ENCODE results near the gene TLR9.

TLR9 gene

GRCh38 chr3:52213005-52213404, 12.4 kb downstream of the TLR9 start:
- H3K27ac ChIP-seq = no peak overlapping the region
- TF ChIP-seq ZFX (IDR thresholded peaks at IDR 0.05) (no peak), CTCF (conservative IDR thresholded peaks at IDR 0.05) (no peak)

DNA sequence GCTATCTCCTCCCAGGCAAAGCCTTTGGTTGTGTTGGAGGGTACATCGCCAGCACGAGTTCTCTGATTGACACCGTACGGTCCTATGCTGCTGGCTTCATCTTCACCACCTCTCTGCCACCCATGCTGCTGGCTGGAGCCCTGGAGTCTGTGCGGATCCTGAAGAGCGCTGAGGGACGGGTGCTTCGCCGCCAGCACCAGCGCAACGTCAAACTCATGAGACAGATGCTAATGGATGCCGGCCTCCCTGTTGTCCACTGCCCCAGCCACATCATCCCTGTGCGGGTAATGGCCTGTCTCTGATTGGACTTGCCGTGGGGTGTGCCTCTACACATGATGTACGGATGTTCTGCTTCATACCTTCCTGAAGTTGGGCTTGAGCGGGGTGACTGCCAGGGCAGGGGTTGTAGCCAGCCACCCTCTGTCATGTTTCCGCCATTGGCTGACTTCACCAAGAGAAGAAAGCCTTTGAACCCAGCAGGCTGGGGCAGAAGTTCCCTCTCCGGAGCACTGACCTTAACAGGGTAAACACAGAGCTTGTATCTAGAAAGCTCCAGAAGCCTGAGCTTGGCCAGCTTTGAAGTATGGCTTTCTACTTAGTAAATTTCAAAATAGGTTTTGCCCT, 14.1 kb downstream of the TLR9 start:
- H3K27ac ChIP-seq = peak overlapping the region; percentile 10; the same call in 1 of the 2 replicates
- TF ChIP-seq ZFX (IDR thresholded peaks at IDR 0.05) = no peak
- no peak for TF ChIP-seq CTCF (conservative IDR thresholded peaks at IDR 0.05)

DNA sequence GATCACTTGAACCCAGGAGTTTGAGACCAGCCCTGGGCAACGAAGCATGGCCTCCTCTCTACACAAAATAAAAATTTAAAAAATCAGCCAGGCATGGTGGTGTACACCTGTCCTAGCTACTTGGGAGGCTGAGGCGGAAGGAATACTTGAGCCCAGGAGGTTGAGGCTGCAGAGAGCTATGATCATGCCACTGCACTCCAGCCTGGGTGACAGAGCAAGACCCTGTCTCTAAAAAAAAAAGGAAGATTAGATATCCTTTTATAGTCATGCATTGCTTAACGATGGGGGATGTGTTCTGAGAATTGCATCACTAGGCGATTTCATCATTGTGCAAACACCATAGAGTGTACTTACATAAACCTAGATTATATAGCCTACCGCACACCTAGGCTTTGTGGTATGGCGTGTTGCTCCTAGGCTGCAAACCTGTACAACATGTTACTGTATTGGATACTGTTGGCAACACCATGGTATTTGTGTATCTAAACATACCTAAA, 14.8 kb downstream of the TLR9 start:
- no peak for TF ChIP-seq CTCF (conservative IDR thresholded peaks at IDR 0.05)
- TF ChIP-seq ZFX (IDR thresholded peaks at IDR 0.05) = no peak

GRCh38 chr3:52210037-52210436, 15.4 kb downstream of the TLR9 start:
- TF ChIP-seq ZFX (IDR thresholded peaks at IDR 0.05) (no peak), CTCF (conservative IDR thresholded peaks at IDR 0.05) (no peak)
- H3K27ac ChIP-seq = peak overlapping the region; percentile 53

More for the DNA sequence above, 14.8 kb downstream of the TLR9 start:
- peak overlapping the region; percentile 53 for H3K27ac ChIP-seq

DNA sequence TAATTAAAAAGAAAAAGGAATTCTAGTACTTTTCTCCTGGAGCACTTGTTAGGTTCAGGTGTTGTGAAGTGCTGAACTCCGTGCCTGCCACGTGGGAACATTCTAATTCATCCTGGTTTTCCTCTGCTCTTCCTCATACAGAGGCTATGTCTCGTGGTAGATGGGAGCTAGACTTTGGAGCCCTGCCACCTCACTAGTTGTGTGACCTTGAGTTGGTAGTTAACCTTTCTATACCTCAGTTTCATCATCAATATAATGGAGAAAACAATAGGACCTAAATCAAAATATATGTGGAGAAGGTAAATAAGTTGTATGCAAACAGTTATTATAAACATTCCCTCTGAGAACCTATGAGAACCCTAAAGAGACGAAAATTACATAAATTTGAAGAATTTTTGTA, 16.9 kb downstream of the TLR9 start:
- TF ChIP-seq ZFX (IDR thresholded peaks at IDR 0.05) (no peak), CTCF (conservative IDR thresholded peaks at IDR 0.05) (no peak)

DNA sequence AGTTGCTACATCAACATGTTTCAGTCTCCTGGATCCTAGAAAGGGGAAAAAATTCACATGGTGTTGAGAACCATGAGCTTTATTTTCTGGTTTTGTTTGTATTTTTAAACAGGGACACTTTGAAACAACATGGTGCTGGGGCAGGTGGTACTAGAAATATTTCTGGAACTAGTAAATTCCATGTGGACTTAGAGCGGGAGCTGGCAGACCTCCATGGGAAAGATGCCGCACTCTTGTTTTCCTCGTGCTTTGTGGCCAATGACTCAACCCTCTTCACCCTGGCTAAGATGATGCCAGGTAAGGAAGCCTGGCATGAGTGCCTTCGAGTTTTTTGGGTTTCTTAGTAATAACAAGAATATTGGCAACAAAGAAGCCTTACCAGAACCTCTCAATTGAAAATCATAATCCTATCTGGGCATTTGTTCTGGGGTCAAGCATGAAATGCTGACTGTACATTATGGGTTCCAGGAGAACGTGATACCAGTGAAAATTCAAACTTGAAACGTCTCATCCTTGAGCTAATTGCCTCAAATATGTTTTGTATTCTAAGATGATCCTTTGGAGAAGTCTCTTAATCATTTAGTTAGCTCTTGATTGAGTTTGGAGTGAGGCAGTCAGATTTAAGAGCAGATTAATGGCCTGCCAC, 19.6 kb downstream of the TLR9 start:
- TF ChIP-seq ZFX (IDR thresholded peaks at IDR 0.05) = no peak
- TF ChIP-seq CTCF (conservative IDR thresholded peaks at IDR 0.05) = no peak
- no peak overlapping the region for H3K27ac ChIP-seq

More for the DNA sequence above, 16.9 kb downstream of the TLR9 start:
- no peak overlapping the region for H3K27ac ChIP-seq

DNA sequence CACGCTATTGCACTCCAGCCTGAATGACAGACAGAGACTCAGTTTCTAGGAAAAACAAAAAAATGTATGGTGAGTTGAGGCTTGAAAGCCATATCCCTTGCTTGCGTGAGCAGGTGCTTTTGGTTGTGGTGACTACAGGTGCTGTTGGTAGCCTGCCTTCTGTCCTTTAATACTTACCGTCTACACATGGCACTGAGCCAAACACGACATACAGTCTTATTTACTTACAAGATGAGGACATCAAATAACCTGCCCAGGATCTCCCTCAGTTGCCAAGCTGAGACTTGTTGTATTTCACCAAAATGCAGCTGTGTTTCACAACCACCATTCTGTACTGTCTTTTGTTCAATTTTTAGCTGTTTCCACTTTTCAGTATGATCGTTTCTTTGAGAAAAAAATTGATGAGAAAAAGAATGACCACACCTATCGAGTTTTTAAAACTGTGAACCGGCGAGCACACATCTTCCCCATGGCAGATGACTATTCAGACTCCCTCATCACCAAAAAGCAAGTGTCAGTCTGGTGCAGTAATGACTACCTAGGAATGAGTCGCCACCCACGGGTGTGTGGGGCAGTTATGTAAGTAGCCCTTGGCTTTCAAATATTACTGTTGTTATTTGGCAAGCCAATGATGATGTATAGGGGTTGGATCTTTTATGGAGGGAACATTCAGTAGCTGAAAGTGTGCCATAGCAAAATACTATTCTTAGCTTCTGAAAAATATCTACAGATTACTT, 20.9 kb downstream of the TLR9 start:
- TF ChIP-seq ZFX (IDR thresholded peaks at IDR 0.05) (no peak), CTCF (conservative IDR thresholded peaks at IDR 0.05) (no peak)
- peak overlapping the region; percentile 28; the same call in 1 of the 2 replicates for H3K27ac ChIP-seq
